HTR-8/SVneo (cell line): ENCODE data around the gene ALDH5A1.

ENCODE experiments used
- DNase-seq: peaks from one replicate; pipeline ENCODE4 v3.0.0; 2011; ENCODE audit warnings: low spot score, mixed read lengths; ENCODE audit not compliant: insufficient read length
- FAIRE-seq: peaks from 2 replicates; lab custom pipeline; 2011; peaks lifted over from hg19 to GRCh38; lab: Jason Lieb, UNC

Gene ALDH5A1

DNA sequence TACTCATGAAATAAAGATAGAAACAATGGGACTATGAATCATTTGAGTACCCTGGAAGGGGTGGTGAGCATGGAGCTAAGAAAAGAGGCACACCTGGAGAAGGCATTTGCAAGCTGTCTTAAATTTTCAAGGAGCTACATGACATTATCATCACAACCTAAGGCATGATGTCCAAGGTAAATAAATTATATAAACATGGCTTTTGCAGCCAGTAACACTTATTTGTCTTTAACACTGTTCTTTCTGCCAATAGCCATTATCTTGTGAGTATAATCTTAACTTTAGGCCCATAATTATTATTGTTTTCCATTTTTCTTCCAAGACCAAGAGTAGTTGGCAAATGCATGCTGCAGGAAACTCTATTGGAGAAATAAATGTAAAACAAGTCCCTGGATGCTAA is 63.7 kb downstream of the ALDH5A1 start:
- DNase-seq (no peak), FAIRE-seq (no peak)

DNA sequence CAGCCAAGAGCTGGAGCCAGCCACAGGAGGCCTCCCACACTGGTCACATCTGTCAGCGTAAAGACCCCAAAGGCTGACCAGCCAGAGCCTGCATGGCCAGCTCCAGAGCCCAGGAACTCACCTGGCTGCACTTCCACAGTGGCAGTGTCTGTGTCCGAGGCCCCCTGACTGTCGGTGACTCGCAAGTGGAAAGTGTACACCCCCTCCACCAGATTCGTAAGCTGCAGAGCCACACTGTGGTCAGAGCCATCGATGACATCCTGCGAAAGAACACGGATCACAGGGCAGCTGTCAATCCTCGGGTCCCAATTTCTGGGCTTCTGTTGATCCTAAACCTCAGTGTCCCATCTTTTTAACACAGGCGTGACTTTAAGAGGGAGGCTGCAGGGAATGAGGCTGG is 69.3 kb downstream of the ALDH5A1 start:
- DNase-seq: no peak
- no peak for FAIRE-seq

DNA sequence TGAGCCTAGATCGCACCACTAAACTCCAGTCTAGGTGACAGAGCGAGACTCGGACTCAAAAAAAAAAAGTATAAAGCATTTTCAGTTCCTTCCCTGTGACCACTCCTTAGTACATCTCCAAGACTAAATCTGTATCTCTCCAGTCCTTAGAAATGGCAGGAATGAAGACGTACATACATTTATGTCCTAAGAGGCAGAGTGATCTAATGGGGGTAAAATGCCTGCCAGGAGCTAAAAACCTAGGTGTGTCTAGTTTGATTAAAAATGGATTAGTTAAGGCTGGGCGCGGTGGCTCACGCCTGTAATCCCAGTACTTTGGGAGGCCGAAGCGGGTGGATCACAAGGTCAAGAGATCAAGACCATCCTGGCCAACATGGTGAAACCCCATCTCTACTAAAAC is 70.4 kb downstream of the ALDH5A1 start:
- DNase-seq (no peak), FAIRE-seq (no peak)

DNA sequence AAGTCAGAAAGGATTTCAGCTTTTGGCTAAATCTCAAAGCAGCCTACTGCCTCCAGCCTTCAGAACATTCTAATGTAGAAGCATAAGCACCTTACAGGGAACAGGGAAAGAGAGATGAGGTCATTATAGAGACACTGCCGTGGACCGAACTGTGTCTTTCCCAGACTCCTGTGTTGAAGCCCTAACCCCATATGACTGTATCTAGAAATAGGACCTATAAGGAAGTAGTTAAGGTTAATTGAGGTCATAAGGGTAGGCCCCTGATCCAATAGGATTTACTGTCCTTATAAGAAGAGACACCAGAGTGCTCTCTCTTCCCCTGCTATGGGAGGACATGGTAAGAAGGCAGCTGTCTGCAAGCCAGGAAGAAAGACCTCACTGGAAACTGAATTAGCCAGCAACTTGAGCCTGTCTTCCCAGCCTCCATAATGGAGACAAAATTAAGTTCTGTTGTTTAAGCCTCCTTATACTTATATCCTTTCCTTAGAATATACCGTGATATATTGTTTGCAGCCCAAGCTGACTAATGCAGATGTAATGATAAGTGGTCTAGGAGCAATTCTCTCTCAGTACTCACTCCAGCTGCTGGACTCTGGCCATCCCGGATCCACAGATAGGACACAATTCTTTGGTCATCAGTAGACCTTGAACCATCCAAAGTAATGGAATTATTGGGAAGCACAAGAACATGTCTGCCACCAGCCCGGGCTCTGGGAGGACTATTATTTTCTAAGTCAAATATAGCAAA is 71.4 kb downstream of the ALDH5A1 start:
- no peak for FAIRE-seq
- no peak for DNase-seq

DNA sequence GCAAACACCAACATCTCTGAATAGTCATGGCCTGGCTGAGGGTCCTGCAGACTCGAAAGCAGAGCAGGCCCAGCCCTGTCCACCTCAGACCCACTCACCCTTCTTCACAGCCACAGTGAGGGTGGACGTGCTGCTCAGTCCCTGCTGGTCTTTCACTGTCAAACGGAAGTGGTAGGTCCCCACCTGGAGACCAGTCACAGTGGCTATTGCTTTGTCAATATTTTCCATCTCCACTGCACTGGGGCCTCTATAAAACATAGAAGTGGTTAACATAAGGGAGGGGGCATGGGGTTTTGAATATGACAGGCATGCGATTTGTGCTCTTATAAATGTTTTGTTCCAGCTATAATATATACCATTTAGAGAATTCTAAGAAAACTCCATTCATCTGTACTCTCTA is 73.9 kb downstream of the ALDH5A1 start:
- FAIRE-seq (no peak), DNase-seq (no peak)

DNA sequence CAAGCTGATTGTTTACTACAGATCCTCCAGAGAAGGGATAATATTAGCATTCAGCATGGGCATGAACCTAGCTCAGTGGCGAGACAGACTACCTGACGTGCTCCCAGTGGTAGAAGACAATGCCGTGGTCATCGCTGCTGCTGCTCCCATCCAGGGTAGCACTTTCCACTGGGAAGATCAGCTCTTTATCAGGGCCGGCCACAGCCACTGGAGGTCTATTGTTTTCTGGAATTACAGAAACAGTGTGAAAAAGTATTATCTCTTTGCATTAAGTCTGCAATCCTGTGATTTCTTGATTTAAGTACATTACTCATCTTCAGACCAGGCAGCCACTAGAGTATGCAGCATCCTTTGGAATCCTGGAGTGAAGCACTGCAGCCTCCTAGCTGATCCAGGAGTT is 75.0 kb downstream of the ALDH5A1 start:
- FAIRE-seq (no peak), DNase-seq (no peak)

DNA sequence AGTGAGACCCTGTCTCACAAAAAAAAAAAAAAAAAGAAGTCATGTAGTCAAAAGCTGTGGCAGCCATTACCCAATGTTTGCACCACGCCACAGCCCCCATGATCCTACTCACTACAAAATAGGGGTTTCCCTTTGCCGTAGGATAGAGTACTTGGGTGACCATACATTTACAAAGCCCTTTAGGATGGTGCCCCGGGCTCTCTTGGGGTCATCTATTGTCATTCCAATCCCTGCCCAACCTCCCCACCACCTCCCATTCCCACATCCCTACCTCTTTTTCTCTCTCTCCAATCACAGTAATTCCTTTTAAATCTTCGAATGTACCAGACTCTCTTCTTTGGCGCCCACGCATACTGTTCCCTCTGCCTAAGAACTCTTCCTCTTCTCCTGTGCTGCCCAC is 76.6 kb downstream of the ALDH5A1 start:
- FAIRE-seq: no peak

DNA sequence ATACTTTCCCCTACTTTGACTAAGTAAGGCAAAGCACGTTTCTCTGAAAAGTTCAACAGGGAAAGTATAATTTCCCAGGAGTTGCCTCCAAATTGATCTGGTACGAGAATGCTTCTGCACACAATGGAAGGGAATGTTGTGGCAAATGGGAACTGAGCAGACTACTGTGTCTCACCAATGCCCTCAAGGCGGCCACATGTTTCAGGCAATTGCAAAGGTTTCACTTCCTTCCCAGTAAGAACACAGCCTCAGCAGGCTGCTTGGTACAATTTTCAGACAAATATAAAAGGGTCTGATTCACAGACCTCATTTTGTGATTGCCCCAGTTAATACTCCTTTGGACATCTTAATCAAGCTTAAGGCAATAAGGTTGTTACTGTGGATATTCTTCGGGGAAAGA is 80.0 kb downstream of the ALDH5A1 start:
- DNase-seq: peak; percentile 21
- FAIRE-seq: no peak

More for the DNA sequence above, 76.6 kb downstream of the ALDH5A1 start:
- no peak for DNase-seq

DNA sequence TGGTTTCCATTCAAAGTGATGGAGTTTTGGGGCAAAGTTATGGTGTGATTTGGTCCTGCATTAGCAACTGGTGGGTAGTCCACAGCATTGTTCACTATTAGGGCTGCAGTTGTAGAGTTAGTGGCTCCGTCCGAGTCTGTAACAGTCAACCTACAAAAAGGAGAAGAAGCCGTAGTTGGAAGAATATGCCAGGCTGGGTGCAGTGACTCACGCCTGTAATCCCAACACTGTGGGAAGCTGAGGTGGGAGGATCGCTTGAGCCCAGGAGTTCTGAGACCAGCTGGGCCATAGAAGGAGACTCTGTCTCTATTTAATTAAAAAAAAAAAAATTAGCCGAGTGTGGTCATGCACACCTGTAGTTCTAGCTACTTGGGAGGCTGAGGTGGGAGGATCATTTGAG is 81.7 kb downstream of the ALDH5A1 start:
- FAIRE-seq: no peak

DNA sequence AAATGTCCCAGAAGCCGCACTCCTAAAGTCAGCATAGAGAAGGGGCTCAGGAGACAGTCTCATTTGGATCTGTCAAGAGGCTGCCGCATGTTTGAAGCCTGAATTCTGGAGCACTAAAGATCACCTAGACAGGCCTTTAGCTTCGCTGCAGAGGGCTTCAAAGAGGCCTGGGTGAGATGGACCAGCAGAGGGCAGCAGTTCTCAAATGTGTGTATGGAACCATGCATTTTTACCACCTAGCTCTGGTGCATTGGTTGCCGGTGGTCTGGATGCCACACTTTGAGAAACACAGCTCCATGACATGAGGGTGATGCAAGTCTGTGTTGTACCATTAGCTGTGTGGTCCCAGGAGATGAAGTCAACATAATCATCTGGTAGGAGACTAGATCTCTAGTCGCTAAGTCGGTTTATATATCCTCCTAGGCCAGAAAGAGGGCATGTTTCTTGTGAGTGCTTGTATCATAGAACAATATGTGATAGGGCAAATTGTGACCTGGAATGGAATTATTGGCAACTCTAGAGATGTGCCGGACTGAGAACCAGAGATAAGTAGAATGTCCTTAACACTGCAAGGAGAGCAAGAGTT is 86.4 kb downstream of the ALDH5A1 start:
- FAIRE-seq (peak; percentile 92), DNase-seq (peak; percentile 53)

More for the DNA sequence above, 81.7 kb downstream of the ALDH5A1 start:
- DNase-seq: no peak

DNA sequence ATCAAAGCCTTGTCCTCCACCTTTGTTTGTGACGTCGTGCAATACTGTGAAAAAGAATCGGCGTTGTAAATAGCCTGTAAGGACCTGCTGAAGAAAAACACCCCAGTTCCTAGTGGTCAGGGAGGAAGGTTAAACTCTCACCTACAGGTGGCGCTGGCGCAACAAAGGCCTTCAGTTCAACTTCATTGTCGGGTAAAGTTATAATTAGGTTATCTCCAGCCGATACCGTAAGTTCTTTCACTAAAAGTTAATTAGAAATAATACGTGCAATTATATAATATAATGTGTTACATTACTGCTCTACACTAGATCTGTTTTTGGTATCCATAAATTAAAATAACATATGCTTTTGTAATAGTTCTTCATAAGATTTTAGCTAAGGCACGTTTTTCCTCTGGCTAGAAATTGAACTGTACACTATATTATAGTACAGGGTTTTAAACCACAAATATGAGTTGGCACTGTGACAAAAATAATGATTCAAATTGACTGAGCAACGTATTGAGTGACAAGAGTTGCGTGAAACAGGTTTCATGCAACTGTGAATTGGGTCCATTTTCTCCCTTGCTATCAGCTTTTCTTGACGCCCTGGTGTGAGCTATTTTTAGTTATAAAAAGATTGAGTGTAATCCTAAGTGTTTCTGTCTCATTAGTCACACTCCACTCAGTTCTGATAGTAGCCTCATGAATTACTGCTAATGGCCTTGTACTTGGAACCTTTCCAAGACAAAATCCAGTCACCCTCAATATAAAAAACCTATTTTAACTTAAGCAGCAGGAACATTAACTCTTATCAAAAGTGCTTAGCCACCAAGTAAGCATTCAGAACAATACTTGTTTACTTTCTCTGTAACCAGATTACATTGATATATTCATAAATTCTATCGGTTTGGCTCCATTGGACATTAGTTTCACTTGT is 89.0 kb downstream of the ALDH5A1 start:
- FAIRE-seq: peak; percentile 16

DNA sequence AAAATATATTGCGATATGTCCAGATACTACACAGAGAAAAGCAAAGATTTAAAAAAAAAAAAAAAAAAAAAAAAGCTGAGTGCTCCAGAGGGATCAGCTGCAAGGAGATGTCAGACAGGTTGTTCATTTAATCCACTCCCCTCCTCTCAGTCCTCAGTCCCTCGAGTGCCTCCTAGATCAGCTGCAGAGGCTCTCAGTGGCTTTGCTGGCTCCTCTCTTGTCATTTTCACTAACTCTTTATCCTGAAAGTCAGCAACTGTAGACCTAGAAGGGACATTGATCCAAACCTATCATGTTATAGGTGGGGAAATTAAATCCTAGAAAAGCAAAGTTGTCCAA is 89.6 kb downstream of the ALDH5A1 start:
- DNase-seq (no peak), FAIRE-seq (no peak)

More for the DNA sequence above, 89.0 kb downstream of the ALDH5A1 start:
- DNase-seq: peak; percentile 55
